CD4-positive, alpha-beta T cell treated with Interleukin-15 for 4 hours (primary cell): ENCODE measurements around the gene GSK3B.
"Not testable (repeated sequence)": the region's sequence is repeated elsewhere in the genome, so short reads cannot be mapped to it uniquely, and the experiment has no call there.

ENCODE experiments used
- DNase-seq: peaks from one replicate; pipeline ENCODE4 v3.0.0-alpha.2; 2020; ENCODE audit warnings: low spot score

Gene GSK3B

GRCh38 chr3:119937229-119937628 is 157.0 kb downstream of the GSK3B start:
- peak; percentile 47 for DNase-seq

GRCh38 chr3:119934249-119934648 is 160.0 kb downstream of the GSK3B start:
- no peak for DNase-seq

- DNase-seq, result no peak
These were observed 161.0 kb downstream of the GSK3B start for GRCh38 chr3:119933207-119933606.

GRCh38 chr3:119930286-119930685 is 164.0 kb downstream of the GSK3B start:
- DNase-seq, result no peak

- DNase-seq, result no peak
These were observed 167.1 kb downstream of the GSK3B start for GRCh38 chr3:119927190-119927589.

- DNase-seq, result no peak
These were observed 169.8 kb downstream of the GSK3B start for GRCh38 chr3:119924111-119925094.

- DNase-seq, result no peak
These were observed 175.0 kb downstream of the GSK3B start for GRCh38 chr3:119918992-119919933.

- DNase-seq, result no peak
These were observed 181.2 kb downstream of the GSK3B start for GRCh38 chr3:119913021-119913420.

GRCh38 chr3:119912220-119912619 is 182.0 kb downstream of the GSK3B start:
- no peak for DNase-seq

GRCh38 chr3:119911748-119912147 is 182.5 kb downstream of the GSK3B start:
- no peak for DNase-seq

GRCh38 chr3:119902061-119902460 is 192.2 kb downstream of the GSK3B start:
- no peak for DNase-seq

GRCh38 chr3:119901148-119901547 is 193.1 kb downstream of the GSK3B start:
- DNase-seq, result no peak

- no peak for DNase-seq
These were observed 195.1 kb downstream of the GSK3B start for GRCh38 chr3:119899192-119899511.

GRCh38 chr3:119898478-119899191 is 195.6 kb downstream of the GSK3B start:
- DNase-seq, result no peak

- no peak for DNase-seq
These were observed 200.1 kb downstream of the GSK3B start for GRCh38 chr3:119894195-119894594.

- DNase-seq, result no peak
These were observed 200.5 kb downstream of the GSK3B start for GRCh38 chr3:119893769-119894168.

- DNase-seq, result peak; percentile 72
These were observed 202.1 kb downstream of the GSK3B start for GRCh38 chr3:119891944-119892721.

- not testable (repeated sequence) for DNase-seq
These were observed 205.6 kb downstream of the GSK3B start for GRCh38 chr3:119888681-119889080.

GRCh38 chr3:119885746-119886530 is 208.3 kb downstream of the GSK3B start:
- no peak for DNase-seq

- no peak for DNase-seq
These were observed 210.1 kb downstream of the GSK3B start for GRCh38 chr3:119884161-119884557.
